GM12878 (cell line): ENCODE measurements around the gene AP1AR. TPM values are rescaled to one million over a fixed set of nuclear protein-coding genes. Genes with fewer than 3 reads are reported as not detected.

Experiments
- ATAC-seq: fragments of 200-7000 bp; cut with Tn5 transposase; 3 replicates; pipeline ENCODE4 v1.9.1; 2020; ENCODE audit warnings: mild to moderate bottlenecking, moderate library complexity
- BruUV-seq: library from RNA; stranded (reverse); fragments of 400-500 nt; replicated peaks from 2 replicates; lab custom pipeline; 2021; lab: Mats Ljungman, UMichigan
- CTCF ChIA-PET: fragments of 300-600 bp; sonication (Branson Sonifier 250); formaldehyde crosslinking; extraction: SDS; loops from one replicate; lab custom pipeline; 2021; ENCODE audit warnings: inconsistent platforms; lab: Yijun Ruan, JAX
- POLR2A ChIA-PET: fragments of 350-600 bp; formaldehyde crosslinking; extraction: SDS; loops from one replicate; lab custom pipeline; 2021; ENCODE audit warnings: inconsistent platforms; lab: Charles Lee
- RAD21 ChIA-PET: fragments of 300-600 bp; sonication (Branson Sonifier 250); formaldehyde crosslinking; loops from one replicate; lab custom pipeline; 2023; ENCODE audit warnings: antibody characterized with exemption; ENCODE audit not compliant: unreplicated experiment; lab: Charles Lee
- SMC1A ChIA-PET: fragments of 300-600 bp; sonication (Branson Sonifier 250); formaldehyde crosslinking; loops from one replicate; lab custom pipeline; 2023; ENCODE audit not compliant: unreplicated experiment, uncharacterized antibody; lab: Charles Lee
- DNase-seq: peaks from one replicate; pipeline ENCODE4 v3.0.0-alpha.2; 2011; ENCODE audit warnings: low read depth, low spot score
- FAIRE-seq: peaks from 3 replicates; lab custom pipeline; 2011; peaks lifted over from hg19 to GRCh38; lab: Jason Lieb, UNC
- H2AFZ ChIP-seq: 2 replicates; pipeline ENCODE4 v1.6.0; 2011; ENCODE audit warnings: low read depth, low read length, control low read depth; ENCODE audit not compliant: control insufficient read depth
- H3K27ac ChIP-seq: 2 replicates; pipeline ENCODE4 v1.5.1; 2011; ENCODE audit warnings: control low read depth; ENCODE audit not compliant: control insufficient read depth, insufficient read depth
- H3K27me3 ChIP-seq, 2 experiments: replicated peaks in 1 of 2; 2 replicates each; pipeline versions ENCODE4 v1.6.0 to v1.6.1; 2011; ENCODE audit warnings: low read length in 1 of 2; ENCODE audit not compliant: control insufficient read depth in 2 of 2, insufficient read depth in 2 of 2
- H3K36me3 ChIP-seq, 2 experiments: 2 replicates each; pipeline ENCODE4 v1.5.1; 2011; ENCODE audit warnings: low read length in 1 of 2; ENCODE audit not compliant: control insufficient read depth in 2 of 2, insufficient read depth in 2 of 2
- H3K4me1 ChIP-seq: 2 replicates; pipeline ENCODE4 v1.6.1; 2011; ENCODE audit warnings: mild to moderate bottlenecking, low read length, moderate library complexity, mixed read lengths; ENCODE audit not compliant: control insufficient read depth, insufficient read depth
- H3K4me2 ChIP-seq: 2 replicates; pipeline ENCODE4 v1.6.0; 2011; ENCODE audit warnings: control low read depth; ENCODE audit not compliant: control insufficient read depth, insufficient read depth
- H3K4me3 ChIP-seq: fragments of 200-600 bp; sonication (generic); 2 replicates; pipeline ENCODE4 v1.5.1; 2016
- H3K79me2 ChIP-seq: 2 replicates; pipeline ENCODE4 v1.6.0; 2011; ENCODE audit warnings: low read length; ENCODE audit not compliant: control insufficient read depth, insufficient read depth
- H3K9ac ChIP-seq: 2 replicates; pipeline ENCODE4 v1.8.0; 2011; ENCODE audit warnings: low read length, control low read depth, mixed read lengths; ENCODE audit not compliant: control insufficient read depth, insufficient read depth
- H3K9me3 ChIP-seq: replicated peaks from 3 replicates; pipeline ENCODE4 v1.5.1; 2011; ENCODE audit warnings: mild to moderate bottlenecking, low read length; ENCODE audit not compliant: control insufficient read depth, insufficient read depth
- H4K20me1 ChIP-seq: 2 replicates; pipeline ENCODE4 v1.6.0; 2011; ENCODE audit not compliant: control insufficient read depth, insufficient read depth
- BACH1 ChIP-seq: fragments of 450-650 bp; IDR thresholded peaks from 2 replicates; pipeline ENCODE4 v1.6.1; 2017; ENCODE audit warnings: mild to moderate bottlenecking, borderline replicate concordance
- BCL11A ChIP-seq: IDR thresholded peaks from 2 replicates; pipeline ENCODE4 v1.6.1; 2011; ENCODE audit warnings: low read depth, low read length
- BMI1 ChIP-seq: fragments of 450-650 bp; IDR thresholded peaks from 2 replicates; pipeline ENCODE4 v1.6.1; 2016; ENCODE audit warnings: mild to moderate bottlenecking, moderate library complexity, borderline replicate concordance
- CBX3 ChIP-seq: fragments of 200-600 bp; sonication (generic); IDR thresholded peaks from 2 replicates; pipeline ENCODE4 v1.6.1; 2016; ENCODE audit warnings: low read depth, borderline replicate concordance
- CBX5 ChIP-seq: sonication (generic); IDR thresholded peaks from 2 replicates; pipeline ENCODE4 v1.6.1; 2016; ENCODE audit warnings: low read depth, moderate library complexity, mild to moderate bottlenecking, inconsistent platforms
- HDGF ChIP-seq: fragments of 450-650 bp; IDR thresholded peaks from 2 replicates; pipeline ENCODE4 v1.6.1; 2016; ENCODE audit warnings: antibody characterized with exemption
- KDM1A ChIP-seq: fragments of 200-600 bp; sonication (generic); IDR thresholded peaks from 2 replicates; pipeline ENCODE4 v1.6.1; 2016; ENCODE audit warnings: borderline replicate concordance
- NFYA ChIP-seq: IDR thresholded peaks from 2 replicates; pipeline ENCODE4 v1.6.1; 2011; ENCODE audit warnings: low read depth, mild to moderate bottlenecking, low read length, improper control_type of control experiment, borderline replicate concordance
- RAD21 ChIP-seq: IDR thresholded peaks from 2 replicates; pipeline ENCODE4 v1.6.1; 2011; ENCODE audit warnings: mild to moderate bottlenecking, low read depth, low read length, moderate library complexity; ENCODE audit not compliant: insufficient read depth
- RB1 ChIP-seq: fragments of 450-650 bp; formaldehyde crosslinking; IDR thresholded peaks from 2 replicates; pipeline ENCODE4 v1.6.1; 2017; ENCODE audit warnings: mild to moderate bottlenecking, borderline replicate concordance
- SMC3 ChIP-seq: IDR thresholded peaks from 2 replicates; pipeline ENCODE4 v1.6.1; 2011; ENCODE audit warnings: low read length, improper control_type of control experiment, borderline replicate concordance
- SUPT20H ChIP-seq: IDR thresholded peaks from 2 replicates; pipeline ENCODE4 v1.6.1; 2011; ENCODE audit warnings: low read depth, mild to moderate bottlenecking, low read length, moderate library complexity, borderline replicate concordance; ENCODE audit not compliant: control insufficient read depth
- TCF7 ChIP-seq: IDR thresholded peaks from 2 replicates; pipeline ENCODE4 v1.6.1; 2014; ENCODE audit warnings: antibody characterized with exemption, borderline replicate concordance
- YBX1 ChIP-seq: fragments of 450-650 bp; IDR thresholded peaks from 2 replicates; pipeline ENCODE4 v1.6.1; 2016; ENCODE audit warnings: antibody characterized with exemption
- ZBTB4 ChIP-seq: fragments of 450-650 bp; formaldehyde crosslinking; IDR thresholded peaks from 2 replicates; pipeline ENCODE4 v1.4.0; 2022; ENCODE audit warnings: mild to moderate bottlenecking, moderate library complexity
- ZNF592 ChIP-seq: fragments of 450-650 bp; IDR thresholded peaks from 2 replicates; pipeline ENCODE4 v1.6.1; 2017; ENCODE audit warnings: mild to moderate bottlenecking, moderate library complexity
- WGBS: methylation state at CpG from one replicate; pipeline ENCODE4 v1.1.6; 2016; ENCODE audit warnings: low lambda C conversion rate; ENCODE audit not compliant: insufficient replicate concordance, insufficient coverage; ENCODE audit errors: missing lambda C conversion rate; 5-methylcytosine and 5-hydroxymethylcytosine counted together
- in situ Hi-C: fragments of 300-500 bp; cut with MboI; formaldehyde crosslinking; loops from 9 replicates; pipeline ENCODE4 v1.14.3; 2018; ENCODE audit warnings: mixed read lengths
- intact Hi-C: fragments of 100-400 bp; cut with micrococcal nuclease; formaldehyde crosslinking; loops from one replicate; pipeline ENCODE4 v1.14.2; 2022; ENCODE audit not compliant: unreplicated experiment
- polyA plus RNA-seq, 11 experiments: library from polyadenylated mRNA; depleted of rRNA in 4 of 11; unstranded in 6 of 11; stranded (reverse) in 5 of 11; fragments of >200 nt; fragmentation: Nextera tagmentation in 4 of 11; fragmentation: Illumina TruSeq in 1 of 11; extraction: Ambion mirVana in 4 of 11; extraction: Trizol in 1 of 11; gene quantifications; 1 replicate in 1 of 11; 2 replicates in 10 of 11; pipeline versions ENCODE4 v1.2.1 to v1.2.3, GENCODE V29; 2011 to 2016; ENCODE audit warnings: inconsistent platforms in 2 of 11, missing spikeins in 2 of 11, low read depth in 1 of 11
- total RNA-seq, 4 experiments: library from RNA; depleted of rRNA in 3 of 4; stranded (reverse); fragments of >200 nt in 3 of 4; fragmentation: Illumina TruSeq in 1 of 4; extraction: Trizol in 1 of 4; gene quantifications; 2 replicates each; pipeline versions ENCODE4 v1.2.1 to v1.2.3, GENCODE V29; 2013 to 2021

Gene AP1AR
- total and polyA plus RNA-seq, 10 of the 15 experiments (the other 5 are each of a cell fraction or from before 2014, with no cell fraction given): 5.6 to 29.1 (median 16.3) TPM

GRCh38 chr4:112199041-112199440 is 32.5 kb upstream of the AP1AR start:
- RAD21 ChIA-PET: interaction anchor here (0.9 kb wide), 1 partner anchor 51 kb away, joined by 3 read pairs; no protein-coding TSS in a partner anchor
- CTCF ChIA-PET: interaction anchor here (1.6 kb wide), 1 partner anchor 33 kb away, joined by 4 read pairs; no protein-coding TSS in a partner anchor
- in situ Hi-C loops: no loop called here
- DNase-seq (no peak), FAIRE-seq (no peak), ATAC-seq (no peak)
- 50% methylated on average over 1 of the region's 1 CpG for WGBS
- no peaks in the 10 kb centered on the region for H3K36me3 ChIP-seq
- no peaks in the 10 kb centered on the region for H4K20me1 ChIP-seq
- no peak overlapping the region for H3K27ac ChIP-seq
- H3K9ac ChIP-seq: no peak overlapping the region
- H3K4me2 ChIP-seq: no peak overlapping the region
- no peak for TF ChIP-seq HDGF
- no peak for TF ChIP-seq ZNF592
- no peak for TF ChIP-seq BACH1
- no peak for TF ChIP-seq BCL11A
- no peak for TF ChIP-seq RB1
- TF ChIP-seq SUPT20H: no peak
- no peak for TF ChIP-seq KDM1A
- TF ChIP-seq CBX3: no peak
- no peak for TF ChIP-seq YBX1
- TF ChIP-seq BMI1: no peak
- TF ChIP-seq SMC3: no peak
- TF ChIP-seq RAD21: no peak
- TF ChIP-seq TCF7: no peak
- no peak for TF ChIP-seq NFYA
- TF ChIP-seq CBX5: no peak
- no peak for TF ChIP-seq ZBTB4 (CRISPR knock-in tag)
- no peaks in the 10 kb centered on the region; a peak in 2 of 4 replicates for H3K27me3 ChIP-seq
- H3K4me3 ChIP-seq: no peak overlapping the region
- no peaks in the 10 kb centered on the region for H3K9me3 ChIP-seq
- no peak overlapping the region for H2AFZ ChIP-seq
- SMC1A ChIA-PET: interaction anchor here (0.6 kb wide), 1 partner anchor 26 kb away, joined by 3 read pairs; no protein-coding TSS in a partner anchor
- no TSS peak for BruUV-seq
- peaks cover 8% of the 10 kb centered on the region; the same call in 1 of the 2 replicates for H3K4me1 ChIP-seq
- POLR2A ChIA-PET: no interaction called here
- intact Hi-C loops: no loop called here
- H3K79me2 ChIP-seq: no peaks in the 10 kb centered on the region
